Esophagus muscularis mucosa (tissue), 4 donors: ENCODE data around the gene PNMA8C. TPM values are rescaled to one million over a fixed set of nuclear protein-coding genes. Genes with fewer than 3 reads are reported as not detected.

Source experiments
- DNase-seq: peaks from one replicate; pipeline ENCODE4 v3.0.0-alpha.2; 2017; ENCODE audit errors: extremely low spot score
- H3K27ac ChIP-seq, 4 donors: fragments of 200-600 bp; sonication (generic); replicated peaks in 1 of 4; 1 replicate in 3 of 4; 2 replicates in 1 of 4; pipeline ENCODE4 v1.5.1; 2016 to 2019; ENCODE audit warnings: mild to moderate bottlenecking in 1 of 4
- H3K27me3 ChIP-seq, 4 donors: fragments of 200-600 bp; sonication (generic); one replicate each; pipeline versions ENCODE4 v1.5.1 to v1.6.0; 2016 to 2019
- H3K36me3 ChIP-seq, 4 donors: fragments of 200-600 bp; sonication (generic); one replicate each; pipeline ENCODE4 v1.5.1; 2016 to 2019
- H3K4me1 ChIP-seq, 4 donors: fragments of 200-600 bp; sonication (generic); one replicate each; pipeline ENCODE4 v1.5.1; 2016 to 2019
- H3K4me3 ChIP-seq, 4 donors: fragments of 200-600 bp; sonication (generic); 1 replicate in 2 of 4; 2 replicates in 2 of 4; pipeline ENCODE4 v1.5.1; 2016 to 2019; ENCODE audit warnings: mild to moderate bottlenecking in 4 of 4, moderate library complexity in 1 of 4
- H3K9me3 ChIP-seq, 4 donors: fragments of 200-600 bp; sonication (generic); 1 replicate in 3 of 4; 2 replicates in 1 of 4; pipeline ENCODE4 v1.5.1; 2016 to 2019
- EP300 ChIP-seq: sonication (generic); formaldehyde crosslinking; IDR thresholded peaks from one replicate; pipeline ENCODE4 v1.6.1; 2017; ENCODE audit warnings: antibody characterized with exemption
- POLR2A ChIP-seq: fragments of 450-650 bp; IDR thresholded peaks from one replicate; pipeline ENCODE4 v1.6.1; 2017; ENCODE audit warnings: antibody characterized with exemption, moderate library complexity, mild to moderate bottlenecking, low read depth
- POLR2AphosphoS5 ChIP-seq, 2 donors: sonication (generic); formaldehyde crosslinking; IDR thresholded peaks; one replicate each; pipeline ENCODE4 v1.6.1; 2017; ENCODE audit warnings: antibody characterized with exemption in 2 of 2
- WGBS: methylation state at CpG from one replicate; pipeline ENCODE4 v1.1.5; 2018; 5-methylcytosine and 5-hydroxymethylcytosine counted together
- intact Hi-C: fragments of 100-400 bp; cut with DNase I; formaldehyde crosslinking; loops from one replicate; pipeline ENCODE4 v1.15.1; 2023
- total RNA-seq, 4 donors: library from RNA; depleted of rRNA; stranded (reverse); fragments of >200 nt; gene quantifications; one replicate each; pipeline versions ENCODE4 v1.1.0 to v1.2.1, GENCODE V29; 2016
- TF ChIP-seq, protein P1 (sequence below), 3 experiments: fragments of 200-600 bp in 2 of 3; fragments of 450-650 bp in 1 of 3; sonication (generic) in 2 of 3; IDR thresholded peaks; one replicate each; pipeline ENCODE4 v1.5.1; 2017 to 2019; ENCODE audit warnings: antibody characterized with exemption in 3 of 3, mild to moderate bottlenecking in 2 of 3, moderate library complexity in 1 of 3

PNMA8C gene
- total RNA-seq, 4 donors from 2014 or later: 0.13 to 0.42 (median 0.17) TPM

- no peaks in the 10 kb centered on the region for H3K9me3 ChIP-seq
- intact Hi-C loops: no loop called here
- peaks cover 8 to 24% (median 15%) of the 10 kb centered on the region in 4 donors for H3K4me1 ChIP-seq
- TF ChIP-seq, protein P1, sequence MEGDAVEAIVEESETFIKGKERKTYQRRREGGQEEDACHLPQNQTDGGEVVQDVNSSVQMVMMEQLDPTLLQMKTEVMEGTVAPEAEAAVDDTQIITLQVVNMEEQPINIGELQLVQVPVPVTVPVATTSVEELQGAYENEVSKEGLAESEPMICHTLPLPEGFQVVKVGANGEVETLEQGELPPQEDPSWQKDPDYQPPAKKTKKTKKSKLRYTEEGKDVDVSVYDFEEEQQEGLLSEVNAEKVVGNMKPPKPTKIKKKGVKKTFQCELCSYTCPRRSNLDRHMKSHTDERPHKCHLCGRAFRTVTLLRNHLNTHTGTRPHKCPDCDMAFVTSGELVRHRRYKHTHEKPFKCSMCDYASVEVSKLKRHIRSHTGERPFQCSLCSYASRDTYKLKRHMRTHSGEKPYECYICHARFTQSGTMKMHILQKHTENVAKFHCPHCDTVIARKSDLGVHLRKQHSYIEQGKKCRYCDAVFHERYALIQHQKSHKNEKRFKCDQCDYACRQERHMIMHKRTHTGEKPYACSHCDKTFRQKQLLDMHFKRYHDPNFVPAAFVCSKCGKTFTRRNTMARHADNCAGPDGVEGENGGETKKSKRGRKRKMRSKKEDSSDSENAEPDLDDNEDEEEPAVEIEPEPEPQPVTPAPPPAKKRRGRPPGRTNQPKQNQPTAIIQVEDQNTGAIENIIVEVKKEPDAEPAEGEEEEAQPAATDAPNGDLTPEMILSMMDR (IDR thresholded peaks at IDR 0.05): no peak
- TF ChIP-seq POLR2AphosphoS5 (IDR thresholded peaks at IDR 0.05) (no peak), POLR2A (no peak), EP300 (no peak)
- 94% methylated on average over 7 of the region's 7 CpGs for WGBS
- H3K4me3 ChIP-seq: no peak overlapping the region
- H3K27ac ChIP-seq: no peak overlapping the region
- peaks cover 30 to 93% (median 78%) of the 10 kb centered on the region in 4 donors for H3K36me3 ChIP-seq
- H3K27me3 ChIP-seq: no peaks in the 10 kb centered on the region
- no peak for DNase-seq
These were observed 44.9 kb downstream of the PNMA8C start for GRCh38 chr19:46383846-46384245.

- TF ChIP-seq, protein P1 (IDR thresholded peaks at IDR 0.05): no peak
- no peak for TF ChIP-seq EP300
- no peak for TF ChIP-seq POLR2AphosphoS5 (IDR thresholded peaks at IDR 0.05)
- TF ChIP-seq POLR2A: no peak
- peaks cover 25 to 90% (median 72%) of the 10 kb centered on the region in 4 donors for H3K36me3 ChIP-seq
- no peak overlapping the region for H3K27ac ChIP-seq
- no peak overlapping the region for H3K4me3 ChIP-seq
- H3K4me1 ChIP-seq: peaks cover 14 to 29% (median 21%) of the 10 kb centered on the region in 4 donors
- intact Hi-C loops: no loop called here
- 84% methylated on average over 19 of the region's 23 CpGs for WGBS
- DNase-seq: no peak
- no peaks in the 10 kb centered on the region for H3K9me3 ChIP-seq
- no peaks in the 10 kb centered on the region for H3K27me3 ChIP-seq
These were observed 45.4 kb downstream of the PNMA8C start for GRCh38 chr19:46383171-46383815.

- intact Hi-C loops: no loop called here
- TF ChIP-seq POLR2AphosphoS5 (IDR thresholded peaks at IDR 0.05) (no peak), EP300 (no peak), POLR2A (no peak)
- TF ChIP-seq, protein P1 (IDR thresholded peaks at IDR 0.05): no peak
- Histone ChIP-seq H3K27ac (no peak overlapping the region), H3K4me1 (peaks cover 23 to 38% (median 31%) of the 10 kb centered on the region in 4 donors), H3K36me3 (peaks cover 14 to 84% (median 62%) of the 10 kb centered on the region in 4 donors), H3K27me3 (no peaks in the 10 kb centered on the region), H3K9me3 (no peaks in the 10 kb centered on the region), H3K4me3 (no peak overlapping the region)
- 86% methylated on average over 15 of the region's 15 CpGs for WGBS
- no peak for DNase-seq
These were observed 46.9 kb downstream of the PNMA8C start for GRCh38 chr19:46381756-46382345.

- WGBS: 100% methylated on average over 2 of the region's 2 CpGs
- no peak for DNase-seq
- Histone ChIP-seq H3K36me3 (peaks cover 16 to 84% (median 62%) of the 10 kb centered on the region in 4 donors), H3K27ac (no peak overlapping the region), H3K4me1 (peaks cover 23 to 38% (median 31%) of the 10 kb centered on the region in 4 donors), H3K9me3 (no peaks in the 10 kb centered on the region), H3K4me3 (no peak overlapping the region), H3K27me3 (no peaks in the 10 kb centered on the region)
- intact Hi-C loops: no loop called here
- TF ChIP-seq POLR2AphosphoS5 (IDR thresholded peaks at IDR 0.05) (no peak), EP300 (no peak), POLR2A (no peak)
- TF ChIP-seq, protein P1 (IDR thresholded peaks at IDR 0.05): no peak
These were observed 47.4 kb downstream of the PNMA8C start for GRCh38 chr19:46381346-46381745.
